HUDEP-2 (cell line): ENCODE measurements around the gene DMGDH.
A peak's percentile ranks its signal among the peaks of the same experiment; 100 is the strongest.

Source experiments
- DNase-seq, 76 experiments: peaks; one replicate each; lab custom pipeline; 2025; ENCODE audit not compliant: unreplicated experiment in 76 of 76; lab: John Stamatoyannopoulos, UW

DMGDH gene

DNA sequence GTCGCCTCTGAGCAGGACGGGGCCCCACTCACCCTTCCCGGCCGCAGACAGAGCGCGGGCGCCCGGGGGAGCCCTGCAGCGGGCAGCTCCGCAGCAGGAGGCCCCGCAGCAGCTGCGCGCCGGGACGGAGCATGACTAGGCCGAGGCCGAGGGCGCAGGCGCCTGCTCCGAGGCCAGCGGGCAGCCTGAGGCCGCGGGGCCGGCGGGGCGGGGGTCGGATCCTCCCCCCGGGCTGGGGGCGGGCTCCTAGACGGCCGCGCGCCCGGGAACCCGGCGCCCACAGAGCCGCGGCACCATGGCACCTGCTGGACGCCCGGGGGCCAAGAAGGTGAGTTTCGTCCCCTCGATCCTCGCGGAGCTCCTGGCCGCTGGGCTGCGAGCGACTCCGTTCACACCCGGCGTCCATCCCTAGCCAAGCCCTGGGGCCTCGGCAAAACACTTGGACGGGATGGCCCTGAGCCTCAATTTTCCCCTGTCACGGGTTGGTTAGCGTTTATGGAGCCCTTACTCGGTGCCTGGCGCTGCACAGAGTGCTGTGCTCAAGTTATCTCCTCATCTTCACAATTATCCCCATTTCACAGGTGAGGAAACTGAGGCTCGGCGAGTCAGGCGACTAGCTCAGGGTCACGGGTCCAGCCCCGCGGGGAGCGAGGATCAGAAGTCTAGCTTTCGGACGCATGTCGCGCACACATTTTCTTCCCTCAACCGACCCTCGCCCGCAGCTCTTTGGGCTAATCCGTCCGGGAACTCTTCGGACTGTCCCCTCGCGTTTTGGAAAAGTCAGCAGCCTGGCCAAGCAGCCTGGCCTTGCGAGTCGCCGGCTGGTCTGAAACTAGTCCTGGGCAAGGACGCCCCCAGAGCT is at the start of gene DMGDH, which contains the start of gene BHMT2:
Gene DMGDH (minus strand): TSS at position 187 of the 862 bp plus-strand sequence. CDS start 54 bp downstream, at position 133.
Gene BHMT2 (plus strand): TSS at position 280 of the 862 bp plus-strand sequence. CDS start 16 bp downstream, at position 296.
- no peak for DNase-seq

DNA sequence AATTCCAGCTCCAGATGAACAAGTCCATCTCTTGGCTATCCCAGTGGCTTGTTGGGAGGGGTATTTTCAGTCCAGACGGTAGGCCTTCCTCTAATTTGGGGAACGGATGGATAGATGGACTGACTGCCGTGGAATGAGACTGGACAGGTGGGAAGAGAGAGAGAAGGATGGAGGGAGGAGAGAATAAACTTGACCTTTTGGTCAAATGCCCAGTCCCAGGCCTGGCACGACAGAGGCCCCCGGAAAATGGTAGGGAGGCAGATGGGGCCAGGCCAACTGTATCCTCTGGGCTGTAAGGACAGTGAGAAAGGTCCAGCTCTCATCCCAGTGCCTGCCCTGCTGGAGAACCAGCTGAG is 43.2 kb upstream of the DMGDH start:
- no peak for DNase-seq

DNA sequence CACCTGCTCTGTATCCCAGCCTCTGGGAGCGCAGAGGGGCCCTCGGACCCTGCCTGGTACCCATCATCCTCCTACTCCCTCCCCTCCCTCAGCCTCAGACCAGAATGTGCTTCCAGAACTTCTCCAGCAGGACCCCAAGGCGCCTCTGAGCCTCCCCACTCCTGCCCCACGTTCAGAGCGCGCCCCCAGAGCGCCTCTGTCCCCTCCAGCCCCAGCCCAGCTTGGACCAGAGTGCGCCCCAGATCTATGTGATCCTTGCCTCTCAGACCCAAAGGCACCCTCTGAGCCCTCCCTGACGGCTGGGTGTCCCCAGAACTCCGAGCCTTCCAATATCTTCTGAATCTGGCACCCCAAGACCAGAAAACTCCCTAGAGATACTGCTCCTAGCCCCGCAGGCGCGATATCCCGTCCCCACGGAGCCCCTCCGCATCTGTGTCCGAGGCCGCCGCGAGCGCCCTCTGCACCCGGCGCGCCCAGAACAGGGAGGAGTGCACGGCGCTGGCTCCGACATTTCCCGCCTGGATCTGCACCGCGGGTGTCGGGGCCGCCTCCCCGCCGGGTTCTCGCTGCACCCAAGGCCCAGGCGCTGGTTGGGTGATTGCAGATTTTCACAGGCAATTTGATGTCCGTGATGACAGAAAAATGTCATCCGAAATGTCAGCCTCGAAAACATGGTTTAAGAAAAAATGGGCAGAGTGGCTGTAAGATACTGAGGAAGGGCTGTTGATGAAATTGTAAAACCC is 42.7 kb upstream of the DMGDH start:
- DNase-seq, result no peak

DNA sequence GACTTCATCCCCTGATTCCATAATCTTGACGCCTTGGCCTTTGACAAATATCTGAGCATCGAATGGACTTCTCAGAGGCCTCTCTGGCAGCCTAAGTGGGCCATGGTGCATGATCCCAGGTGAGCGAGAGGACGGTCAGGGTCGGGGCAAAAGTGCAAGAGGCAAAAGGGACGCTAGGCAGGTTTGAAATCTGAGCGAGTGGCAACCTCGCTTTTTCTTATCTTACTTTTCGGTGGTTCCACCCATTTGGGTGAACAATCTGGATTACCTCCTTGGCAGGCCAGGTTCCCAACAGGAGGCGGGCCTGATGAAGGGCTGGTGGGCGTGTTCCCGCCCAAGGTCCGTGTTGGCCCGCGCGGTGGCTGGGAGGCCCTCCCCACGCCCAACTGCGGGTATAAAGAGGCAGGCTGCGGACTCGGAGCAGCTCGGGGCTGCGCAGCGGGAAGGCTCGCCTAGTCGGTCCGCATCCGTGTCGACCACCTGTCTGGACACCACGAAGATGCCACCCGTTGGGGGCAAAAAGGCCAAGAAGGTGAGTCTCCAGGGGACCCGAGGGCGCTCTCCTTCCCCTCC is 42.0 kb upstream of the DMGDH start, which contains the start of gene BHMT:
Gene BHMT (plus strand): TSS at position 423 of the 573 bp plus-strand sequence. CDS start 77 bp downstream, at position 500.
- no peak for DNase-seq

DNA sequence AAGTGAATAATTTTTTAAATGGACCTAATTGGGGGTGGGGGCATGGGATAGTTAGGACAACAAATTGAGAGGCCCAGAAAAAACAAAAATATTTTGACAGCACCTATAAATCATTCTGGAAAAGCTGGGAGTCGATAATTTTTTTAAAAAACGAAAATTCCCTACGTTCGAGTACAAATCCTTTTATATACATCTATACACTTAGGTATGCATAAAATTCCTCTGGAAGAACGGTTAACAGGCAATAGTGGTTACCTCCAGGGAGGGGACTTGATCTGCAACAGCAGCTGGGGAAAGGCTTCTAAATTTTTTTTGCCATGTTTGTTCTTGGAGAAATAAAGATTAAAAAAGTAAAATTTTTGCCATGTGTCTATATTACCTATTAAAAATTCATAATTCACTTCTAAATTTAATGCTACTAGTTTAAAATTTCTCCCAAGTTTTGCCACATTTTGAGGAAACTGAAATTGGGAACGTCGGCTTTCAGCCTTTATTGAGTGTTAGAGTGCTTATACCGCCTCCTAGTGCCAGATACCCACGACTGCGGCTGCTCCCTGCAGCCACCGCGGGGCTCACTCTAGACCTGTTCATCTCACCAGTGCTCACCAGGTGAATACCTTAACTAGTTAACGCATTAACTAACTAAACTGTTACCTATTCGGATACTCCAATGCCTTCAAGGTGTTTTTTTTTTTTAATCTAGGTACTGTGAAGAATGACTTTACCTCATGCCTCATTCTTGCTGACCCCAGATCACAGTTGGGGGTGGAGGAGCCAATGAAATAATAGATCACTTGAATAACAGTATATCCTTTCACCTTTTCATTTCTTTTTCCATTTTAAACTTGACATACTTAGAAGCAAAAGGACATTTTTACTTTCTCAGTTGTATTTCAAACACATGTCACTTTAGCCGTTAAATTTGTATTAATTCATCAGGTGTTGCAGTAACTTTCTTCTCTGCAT is 40.3 kb upstream of the DMGDH start:
- peak in 20 of 76 experiments; percentile 2 to 45 (median 14) for DNase-seq

DNA sequence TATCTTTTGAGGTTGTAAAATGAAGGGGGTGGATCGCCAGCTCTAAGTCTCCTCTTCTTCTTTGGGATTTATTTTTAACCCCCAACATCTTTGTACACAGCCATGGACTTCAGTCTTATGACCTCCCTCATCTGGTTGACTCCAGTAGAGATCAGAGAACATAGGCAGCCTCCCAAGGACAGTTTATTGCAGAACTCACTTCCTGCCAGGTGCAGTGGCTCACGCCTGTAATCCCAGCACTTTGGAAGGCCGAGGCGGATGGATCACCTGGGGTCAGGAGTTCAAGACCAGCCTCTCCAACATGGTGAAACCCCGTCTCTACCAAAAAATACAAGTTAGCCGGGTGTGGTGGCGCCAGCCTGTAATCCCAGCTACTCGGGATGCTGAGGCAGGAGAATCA is 39.3 kb upstream of the DMGDH start:
- no peak for DNase-seq

DNA sequence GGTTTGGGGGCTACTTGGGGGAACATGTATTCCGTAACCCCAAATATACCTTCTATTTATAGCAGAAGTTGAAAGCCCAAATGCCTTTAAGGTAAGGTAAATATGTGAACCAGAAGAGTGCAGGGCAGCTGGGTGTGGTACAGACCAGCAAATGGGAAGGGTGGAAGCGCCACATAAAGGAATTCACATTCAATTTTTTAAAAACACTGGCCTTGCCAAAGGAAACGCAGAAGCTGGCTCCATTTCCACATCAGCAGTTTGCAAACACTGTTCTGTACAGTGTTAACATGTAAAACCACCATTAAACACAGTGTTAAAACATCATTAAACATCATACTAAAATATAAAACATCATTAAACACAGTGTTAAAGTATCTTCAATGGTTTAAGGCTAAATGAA is 38.6 kb upstream of the DMGDH start:
- no peak for DNase-seq

DNA sequence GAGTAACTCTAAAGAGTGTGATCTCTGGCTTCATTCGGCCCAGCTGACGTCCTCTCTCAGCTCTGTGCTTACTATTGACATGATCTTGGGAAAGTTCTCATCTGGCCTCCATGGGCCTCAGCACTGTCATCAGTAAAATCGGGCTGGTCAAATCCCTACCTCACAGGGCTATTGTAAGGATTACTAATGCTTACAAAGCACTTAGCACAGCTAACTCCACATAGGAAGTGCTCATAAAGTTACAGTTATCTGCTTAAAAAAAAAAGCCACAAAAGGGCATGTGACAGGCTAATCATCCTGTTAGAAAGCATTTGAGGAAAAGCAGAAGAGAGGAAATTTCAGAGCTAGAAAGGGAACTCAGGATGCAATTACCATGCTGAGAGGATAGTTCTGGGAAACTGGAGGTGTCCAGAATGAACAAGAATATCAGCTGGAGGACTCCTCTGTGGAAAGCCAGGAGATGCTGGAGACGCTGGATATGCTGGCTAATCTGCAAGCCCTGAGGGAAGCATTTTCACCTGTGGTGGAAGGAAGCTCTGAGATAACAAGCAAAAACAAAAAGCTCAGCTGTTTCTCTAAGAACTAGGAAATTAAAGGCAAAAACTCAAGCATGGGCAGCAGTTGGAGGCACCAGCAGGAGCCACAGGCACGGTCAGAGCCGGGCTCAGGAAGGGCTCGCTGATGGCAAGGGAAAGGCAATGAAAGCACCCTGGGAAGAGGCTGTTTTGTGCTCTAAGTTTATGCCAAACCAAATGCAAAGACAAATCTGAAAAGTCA is 37.7 kb upstream of the DMGDH start:
- DNase-seq, result no peak

DNA sequence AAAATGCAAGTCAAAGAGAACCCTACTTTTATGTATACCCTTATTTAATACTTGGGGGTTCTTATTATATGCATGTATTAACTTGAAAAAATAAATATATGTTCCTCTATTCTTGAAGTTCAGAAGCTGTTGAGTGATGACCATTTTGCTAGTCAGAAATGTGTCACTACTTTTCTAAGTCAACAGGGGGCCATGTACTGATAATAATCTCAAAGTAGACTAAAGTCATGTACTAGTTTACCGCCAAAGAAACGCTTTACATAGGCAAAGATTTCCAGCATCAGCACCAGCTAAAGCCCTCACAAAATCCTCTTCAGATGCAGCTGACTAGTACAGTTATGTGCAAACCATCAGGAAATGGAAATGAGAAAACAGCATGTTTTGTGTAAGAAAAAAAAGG is 36.4 kb upstream of the DMGDH start:
- no peak for DNase-seq

DNA sequence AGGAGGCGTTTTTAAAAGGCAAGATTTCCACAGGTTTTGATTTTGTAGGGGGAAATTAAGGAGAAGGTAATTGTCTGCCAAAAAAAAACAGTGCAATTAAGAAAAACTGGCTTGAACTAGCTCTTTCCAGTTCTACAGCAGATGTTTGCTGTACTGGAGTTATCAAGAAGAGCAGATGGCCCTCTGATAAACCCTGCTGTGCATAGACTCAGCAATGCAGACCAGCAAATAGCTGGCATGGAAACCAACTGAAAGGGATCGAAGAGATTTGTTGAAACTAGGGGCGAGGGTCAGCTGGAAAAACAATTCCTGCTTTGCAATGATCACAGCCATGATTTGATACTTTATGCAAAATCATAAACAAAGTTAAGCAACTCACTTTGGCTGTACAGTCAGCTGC is 24.3 kb upstream of the DMGDH start:
- DNase-seq, result peak in 14 of 76 experiments; percentile 1 to 50 (median 10)

DNA sequence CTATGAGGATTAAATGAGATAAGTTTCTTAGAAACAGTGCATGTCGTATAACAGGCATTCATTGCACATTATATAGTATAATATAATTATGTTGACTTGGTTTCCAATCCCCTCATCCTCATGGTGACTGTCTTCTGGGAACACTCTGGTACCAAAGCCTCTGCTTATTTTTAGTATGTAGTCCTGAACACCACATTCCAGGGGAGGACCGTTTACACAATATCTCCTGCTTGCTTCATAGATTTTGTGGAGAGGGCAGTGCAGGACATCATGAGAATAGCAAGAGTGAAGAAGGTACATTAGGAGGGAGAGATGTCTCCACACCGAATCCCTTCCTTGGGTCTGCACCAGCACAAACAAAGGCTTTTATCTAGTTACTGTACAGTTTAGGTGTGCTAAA is 21.6 kb upstream of the DMGDH start:
- DNase-seq, result no peak

DNA sequence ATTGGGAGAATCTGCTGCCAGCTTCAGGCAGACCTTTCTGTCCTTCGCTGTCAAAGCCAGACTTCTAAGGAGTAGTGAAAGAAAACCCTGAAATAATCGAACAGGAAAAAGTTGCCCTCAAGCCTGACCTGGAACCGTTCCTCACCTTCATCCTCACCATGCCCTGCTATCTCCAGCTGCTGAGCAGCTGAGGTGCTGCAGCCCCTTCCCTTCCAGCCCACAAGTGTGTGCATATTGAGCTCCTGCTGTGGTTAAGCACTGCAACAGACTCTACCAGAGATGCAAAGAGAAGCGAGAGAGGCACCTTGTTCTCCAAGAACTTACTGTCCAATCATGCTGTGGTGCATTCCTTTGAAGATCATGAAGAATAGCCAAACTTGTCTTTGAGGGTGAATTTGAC is 19.0 kb upstream of the DMGDH start:
- no peak for DNase-seq

DNA sequence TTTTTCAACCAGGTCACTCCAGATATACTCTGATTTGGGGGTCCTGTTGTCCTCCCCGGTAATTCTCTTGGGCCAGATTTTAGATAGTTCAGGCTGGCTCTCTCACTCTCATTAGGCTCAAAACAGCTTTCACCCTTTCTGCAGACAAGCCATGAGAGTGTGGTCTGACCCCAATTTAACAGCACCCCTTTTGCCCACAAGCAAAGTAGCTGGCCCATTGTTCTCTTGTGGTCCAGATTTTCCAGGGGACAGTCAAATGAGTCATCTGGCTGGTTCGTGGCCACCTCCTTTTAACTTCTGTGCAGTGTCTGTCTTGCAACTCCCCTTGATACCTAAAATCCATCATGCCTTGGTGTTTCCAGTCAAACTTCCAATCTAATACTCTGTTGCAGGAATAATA is 16.6 kb upstream of the DMGDH start:
- no peak for DNase-seq

DNA sequence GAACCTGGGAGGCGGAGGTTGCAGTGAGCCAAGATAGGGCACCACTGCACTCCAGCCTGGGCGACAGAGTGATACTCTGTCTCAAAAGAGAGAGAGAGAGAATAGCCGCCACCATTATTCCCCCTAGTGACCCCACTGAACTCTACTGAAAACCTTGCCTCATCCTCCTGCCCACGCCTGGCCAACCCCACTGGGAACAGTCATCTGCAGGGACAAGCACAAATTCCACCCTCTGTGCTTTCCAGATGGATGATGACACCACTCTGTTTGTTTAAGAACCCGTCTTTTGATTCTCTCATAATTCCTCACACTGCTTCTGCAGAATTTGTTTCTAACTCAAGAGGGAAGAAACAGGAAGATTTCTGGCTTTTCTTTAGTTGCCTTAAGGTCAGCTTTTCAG is 12.3 kb upstream of the DMGDH start:
- no peak for DNase-seq

DNA sequence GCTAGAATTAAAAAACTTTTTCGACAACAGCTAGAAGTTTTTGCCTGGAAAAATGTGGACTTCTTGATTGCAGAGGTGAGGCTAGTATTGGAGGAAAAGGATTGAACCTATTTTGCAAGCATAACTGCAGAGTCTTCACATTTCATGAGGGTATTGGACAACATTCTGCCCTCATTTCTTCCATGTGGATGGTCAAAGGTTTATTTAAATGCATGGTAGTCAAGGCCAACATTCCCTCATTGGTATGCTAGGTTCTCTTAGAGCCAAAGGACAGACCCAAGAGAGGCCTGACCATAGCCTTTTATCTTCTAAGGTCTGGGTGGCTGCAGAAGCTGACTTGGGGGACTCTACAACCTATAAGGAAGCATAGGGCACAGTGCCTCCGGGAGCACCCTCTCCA is 11.3 kb upstream of the DMGDH start:
- DNase-seq, result no peak

DNA sequence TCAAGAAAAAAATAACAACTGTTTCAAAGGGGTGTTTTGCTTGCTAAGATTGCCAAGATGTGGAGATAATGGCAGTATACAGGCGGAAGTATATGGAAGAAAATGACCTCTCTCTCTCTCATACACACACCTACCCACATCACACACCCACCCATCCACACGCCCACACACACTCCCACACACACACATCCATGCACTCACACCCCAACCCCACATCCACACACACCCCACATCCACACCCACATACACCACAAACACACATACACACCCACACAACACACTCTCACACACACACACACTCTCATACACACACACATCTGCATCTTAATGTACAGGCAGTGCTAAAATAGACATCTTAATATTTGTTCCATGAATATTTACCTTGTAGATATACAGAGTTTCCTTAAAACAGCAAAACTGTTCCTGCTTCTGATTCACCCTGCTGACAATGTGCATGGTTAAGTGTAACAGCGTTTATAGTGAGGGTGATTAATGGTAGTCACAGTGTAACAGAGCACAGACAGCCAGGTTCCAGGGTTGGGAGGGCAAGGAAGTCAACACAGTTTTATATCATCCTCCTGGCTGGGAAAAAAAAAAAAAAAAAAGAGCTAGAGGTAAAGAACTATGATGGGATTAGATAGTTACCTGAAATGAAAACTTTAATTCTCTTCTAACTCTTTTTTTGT is 8.3 kb upstream of the DMGDH start:
- DNase-seq, result no peak

DNA sequence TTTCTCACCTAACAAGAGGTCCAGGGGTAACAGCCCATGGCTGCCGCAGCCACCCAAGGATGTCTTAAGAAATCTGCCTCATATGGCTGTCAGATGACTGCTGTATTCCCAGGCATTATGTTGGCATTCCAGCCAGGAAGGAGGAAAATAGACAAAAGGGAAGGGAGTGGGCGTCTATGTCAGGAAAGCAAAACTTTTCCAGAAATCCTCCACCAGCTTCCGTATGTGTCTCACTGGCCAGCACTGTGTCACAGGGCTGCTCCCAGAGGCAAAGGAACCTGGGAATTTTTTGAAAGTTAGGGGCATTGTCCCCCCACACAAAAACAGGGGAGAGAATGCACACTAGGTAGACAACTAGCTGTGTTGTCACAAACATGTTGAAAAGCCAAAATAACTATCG is 7.3 kb upstream of the DMGDH start:
- no peak for DNase-seq

DNA sequence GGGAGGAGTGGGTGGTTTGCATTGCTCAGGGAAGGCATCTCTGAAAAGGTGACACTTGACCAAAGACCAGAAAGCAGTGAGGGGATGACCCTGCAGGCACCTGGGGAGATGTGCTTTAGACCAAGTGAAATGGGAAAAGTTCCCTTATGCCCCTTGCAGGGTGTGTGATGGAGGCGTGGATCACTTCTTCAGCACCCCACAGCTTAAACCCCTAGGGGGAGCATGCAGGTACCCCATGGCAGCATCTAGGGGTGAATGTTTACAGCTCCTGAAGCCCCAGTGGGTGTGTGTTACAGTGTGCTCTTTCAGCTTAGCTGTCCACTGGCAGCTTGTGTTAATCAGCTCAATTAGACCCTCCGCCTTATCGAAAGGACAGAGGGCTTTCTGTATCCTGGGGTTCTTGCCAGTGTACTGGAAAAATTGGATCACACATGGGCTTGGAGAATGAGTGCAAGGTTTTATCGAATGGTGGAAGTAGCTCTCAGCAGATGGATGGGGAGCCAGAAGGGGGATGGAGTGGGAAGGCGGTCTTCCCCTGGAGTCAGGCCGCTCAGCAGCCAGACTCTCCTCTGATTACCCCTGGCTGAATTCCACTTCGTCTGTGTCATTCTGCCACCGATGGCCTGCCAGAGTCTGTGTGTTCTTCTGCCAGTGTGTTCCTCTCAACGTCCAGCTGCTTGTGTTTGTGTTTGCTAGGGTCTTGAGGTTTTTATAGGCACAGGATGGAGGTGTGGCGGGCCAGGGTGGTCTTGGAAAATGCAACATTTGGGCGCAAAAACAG is 6.4 kb upstream of the DMGDH start:
- no peak for DNase-seq
